DND-41 (cell line): ENCODE results near the gene ZC3H10.
A peak's percentile ranks its signal among the peaks of the same experiment; 100 is the strongest.

ENCODE experiments used
- ATAC-seq: fragments of 200-7000 bp; cut with Tn5 transposase; 3 replicates; pipeline ENCODE4 v1.9.1; 2021; ENCODE audit warnings: low read depth; ENCODE audit not compliant: insufficient read depth
- DNase-seq: peaks from one replicate; pipeline ENCODE4 v3.0.0-alpha.2; 2020
- H2AFZ ChIP-seq: 2 replicates; pipeline ENCODE4 v1.6.0; 2012; ENCODE audit warnings: low read depth, low read length
- H3K27ac ChIP-seq: 2 replicates; pipeline ENCODE4 v1.5.1; 2012; ENCODE audit warnings: low read length, inconsistent platforms
- H3K27me3 ChIP-seq: fragments of 200-600 bp; sonication (generic); 2 replicates; pipeline ENCODE4 v1.6.0; 2012; ENCODE audit warnings: low read length, mild to moderate bottlenecking, inconsistent platforms; ENCODE audit not compliant: insufficient read depth, poor library complexity
- H3K36me3 ChIP-seq: 2 replicates; pipeline ENCODE4 v1.5.1; 2012; ENCODE audit warnings: low read length, inconsistent platforms; ENCODE audit not compliant: insufficient read depth
- H3K4me1 ChIP-seq: 2 replicates; pipeline ENCODE4 v1.5.1; 2012; ENCODE audit warnings: mild to moderate bottlenecking, low read length; ENCODE audit not compliant: insufficient read depth
- H3K4me2 ChIP-seq: 2 replicates; pipeline ENCODE4 v1.6.0; 2012; ENCODE audit warnings: mild to moderate bottlenecking, moderate library complexity, low read length, inconsistent platforms; ENCODE audit not compliant: insufficient read depth
- H3K4me3 ChIP-seq, 2 experiments: fragments of 200-600 bp in 1 of 2; shearing (Covaris generic) in 1 of 2; 2 replicates each; pipeline ENCODE4 v1.5.1; 2012 to 2016; ENCODE audit warnings: inconsistent platforms in 2 of 2, low read length in 2 of 2, mild to moderate bottlenecking in 2 of 2, low read depth in 1 of 2, moderate library complexity in 1 of 2
- H3K79me2 ChIP-seq: 2 replicates; pipeline ENCODE4 v1.6.0; 2012; ENCODE audit warnings: low read length, inconsistent platforms; ENCODE audit not compliant: insufficient read depth
- H3K9ac ChIP-seq: 2 replicates; pipeline ENCODE4 v1.6.0; 2012; ENCODE audit warnings: low read depth, mild to moderate bottlenecking, inconsistent platforms, low read length, moderate library complexity
- H3K9me3 ChIP-seq: 2 replicates; pipeline ENCODE4 v1.5.1; 2012; ENCODE audit warnings: low read length, moderate library complexity, mild to moderate bottlenecking, inconsistent platforms; ENCODE audit not compliant: insufficient read depth, severe bottlenecking
- H4K20me1 ChIP-seq: 2 replicates; pipeline ENCODE4 v1.6.0; 2012; ENCODE audit warnings: low read length; ENCODE audit not compliant: insufficient read depth
- EZH2 ChIP-seq: IDR thresholded peaks from 3 replicates; pipeline ENCODE4 v1.6.1; 2012; ENCODE audit warnings: borderline replicate concordance, low read depth, mild to moderate bottlenecking, moderate library complexity, low read length, inconsistent platforms; ENCODE audit not compliant: severe bottlenecking
- TF ChIP-seq, protein P1 (sequence below): IDR thresholded peaks from 2 replicates; pipeline ENCODE4 v1.5.1; 2012; ENCODE audit warnings: borderline replicate concordance, low read length, moderate library complexity, mild to moderate bottlenecking; ENCODE audit not compliant: poor library complexity, severe bottlenecking; ENCODE audit errors: extremely low read depth

The ZC3H10 gene

DNA sequence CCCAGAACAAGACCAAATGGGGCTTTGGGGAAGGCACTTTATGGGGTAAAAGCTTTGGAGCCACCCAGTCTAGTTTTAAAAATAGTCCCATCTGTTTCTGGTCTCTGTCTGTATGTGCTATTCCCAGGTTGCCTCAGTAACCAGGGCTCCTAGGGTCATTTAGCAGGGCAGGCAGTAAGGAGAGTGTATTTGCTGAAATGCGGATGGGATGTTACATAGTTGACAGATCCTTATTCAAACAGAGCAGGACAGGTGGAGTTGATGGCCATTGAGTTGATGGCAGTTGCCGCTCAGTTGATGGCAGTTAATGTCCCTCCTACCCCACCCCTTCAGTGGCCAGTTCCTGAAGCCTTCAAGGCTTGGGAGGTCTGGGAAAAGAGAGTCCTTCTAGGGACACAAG, 4.6 kb downstream of the ZC3H10 start:
- Histone ChIP-seq H3K4me3 (no peak overlapping the region), H3K27me3 (no peaks in the 10 kb centered on the region), H3K9ac (no peak overlapping the region), H3K27ac (no peak overlapping the region), H2AFZ (no peak overlapping the region), H3K9me3 (no peaks in the 10 kb centered on the region), H3K79me2 (peaks cover 56% of the 10 kb centered on the region), H3K4me2 (no peak overlapping the region), H3K36me3 (peaks cover 43% of the 10 kb centered on the region), H3K4me1 (peaks cover 56% of the 10 kb centered on the region), H4K20me1 (0 out of 2 replicates have a peak, but pooled peaks cover 2% of the 10 kb centered on the region)
- DNase-seq (no peak), ATAC-seq (no peak)
- TF ChIP-seq EZH2: no peak
- TF ChIP-seq, protein P1, sequence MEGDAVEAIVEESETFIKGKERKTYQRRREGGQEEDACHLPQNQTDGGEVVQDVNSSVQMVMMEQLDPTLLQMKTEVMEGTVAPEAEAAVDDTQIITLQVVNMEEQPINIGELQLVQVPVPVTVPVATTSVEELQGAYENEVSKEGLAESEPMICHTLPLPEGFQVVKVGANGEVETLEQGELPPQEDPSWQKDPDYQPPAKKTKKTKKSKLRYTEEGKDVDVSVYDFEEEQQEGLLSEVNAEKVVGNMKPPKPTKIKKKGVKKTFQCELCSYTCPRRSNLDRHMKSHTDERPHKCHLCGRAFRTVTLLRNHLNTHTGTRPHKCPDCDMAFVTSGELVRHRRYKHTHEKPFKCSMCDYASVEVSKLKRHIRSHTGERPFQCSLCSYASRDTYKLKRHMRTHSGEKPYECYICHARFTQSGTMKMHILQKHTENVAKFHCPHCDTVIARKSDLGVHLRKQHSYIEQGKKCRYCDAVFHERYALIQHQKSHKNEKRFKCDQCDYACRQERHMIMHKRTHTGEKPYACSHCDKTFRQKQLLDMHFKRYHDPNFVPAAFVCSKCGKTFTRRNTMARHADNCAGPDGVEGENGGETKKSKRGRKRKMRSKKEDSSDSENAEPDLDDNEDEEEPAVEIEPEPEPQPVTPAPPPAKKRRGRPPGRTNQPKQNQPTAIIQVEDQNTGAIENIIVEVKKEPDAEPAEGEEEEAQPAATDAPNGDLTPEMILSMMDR: no peak

DNA sequence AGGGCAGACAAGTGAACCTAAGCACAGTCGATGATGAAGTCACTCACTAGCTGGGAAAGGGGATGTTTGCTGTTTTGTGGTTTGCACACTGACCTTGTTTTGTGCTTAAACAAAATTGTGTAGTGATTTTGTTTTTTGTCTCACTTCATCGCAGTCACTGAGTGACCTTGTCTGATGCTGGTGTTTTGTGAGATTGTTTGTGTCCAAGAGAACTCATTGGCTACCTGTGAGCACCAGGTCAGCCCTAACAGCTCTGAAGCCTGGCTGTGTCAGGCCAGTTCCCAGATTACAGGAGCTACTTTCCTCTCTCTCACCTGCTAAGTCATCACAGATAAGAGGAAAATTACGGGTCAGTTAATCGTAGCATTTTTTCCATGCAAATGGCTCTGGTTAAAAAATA, 6.1 kb downstream of the ZC3H10 start:
- DNase-seq: no peak
- TF ChIP-seq EZH2: no peak
- TF ChIP-seq, protein P1: no peak
- Histone ChIP-seq H3K27me3 (no peaks in the 10 kb centered on the region), H3K36me3 (peaks cover 41% of the 10 kb centered on the region), H3K4me2 (no peak overlapping the region), H4K20me1 (no peaks in the 10 kb centered on the region), H3K4me3 (no peak overlapping the region), H2AFZ (no peak overlapping the region), H3K9me3 (no peaks in the 10 kb centered on the region), H3K4me1 (peaks cover 56% of the 10 kb centered on the region), H3K79me2 (peaks cover 53% of the 10 kb centered on the region), H3K9ac (no peak overlapping the region), H3K27ac (no peak overlapping the region)
- ATAC-seq: no peak

DNA sequence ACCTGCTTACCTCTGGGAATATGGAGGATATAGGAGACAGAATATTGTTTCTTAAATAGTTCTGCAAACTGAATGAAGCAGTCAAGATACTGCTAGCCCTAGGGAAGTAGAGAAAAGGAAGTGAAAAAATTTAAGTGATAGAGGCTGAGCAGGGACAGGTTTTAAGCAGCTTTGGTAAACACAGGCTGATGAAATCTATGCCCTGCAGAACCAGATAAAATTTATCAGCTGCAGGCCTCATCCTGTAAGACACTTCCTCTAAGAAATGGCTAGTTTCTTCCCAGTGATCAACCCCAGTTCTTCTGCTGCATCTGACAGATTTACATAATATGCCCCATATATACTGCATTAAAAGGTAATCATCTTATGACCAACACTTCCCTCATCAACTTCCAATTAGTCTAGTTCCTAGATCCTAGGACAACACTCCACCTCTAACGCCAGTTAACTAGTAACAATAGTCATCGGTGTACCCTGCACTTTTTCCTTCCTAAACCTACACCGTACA, 8.7 kb downstream of the ZC3H10 start:
- Histone ChIP-seq H2AFZ (peak overlapping the region; percentile 67; the same call in 1 of the 2 replicates), H3K4me2 (peak overlapping the region; percentile 90), H3K9ac (peak overlapping the region; percentile 51), H3K9me3 (peaks cover 6% of the 10 kb centered on the region), H3K79me2 (peaks cover 43% of the 10 kb centered on the region), H3K27ac (peak overlapping the region; percentile 61), H3K27me3 (no peaks in the 10 kb centered on the region), H3K4me1 (peaks cover 57% of the 10 kb centered on the region), H3K4me3 (peak overlapping the region in 1 of 2 experiments; percentile 48; a peak in 2 of 4 replicates), H4K20me1 (no peaks in the 10 kb centered on the region), H3K36me3 (peaks cover 35% of the 10 kb centered on the region)
- TF ChIP-seq EZH2: no peak
- TF ChIP-seq, protein P1: no peak
- no peak for ATAC-seq
- no peak for DNase-seq
